Measurements from ENCODE around the gene ADRM1.

ADRM1 gene

GRCh38 chr20:62355516-62355877, 52.7 kb downstream of the ADRM1 start:
- no peak for TF ChIP-seq CTCF (IDR thresholded peaks at IDR 0.05; ENCODE audit: low read depth, low read length)
- no peak for DNase-seq (ENCODE audit: extremely low read depth, low read depth)

GRCh38 chr20:62355878-62356588, 53.2 kb downstream of the ADRM1 start:
- DNase-seq (ENCODE audit: extremely low read depth, low read depth) = no peak
- no peak for TF ChIP-seq CTCF (IDR thresholded peaks at IDR 0.05; ENCODE audit: low read depth, low read length)

- no peak for TF ChIP-seq CTCF (IDR thresholded peaks at IDR 0.05; ENCODE audit: low read depth, low read length)
- DNase-seq (ENCODE audit: extremely low read depth, low read depth) = no peak
These were observed 53.9 kb downstream of the ADRM1 start for GRCh38 chr20:62356589-62357186.

- no peak for DNase-seq (ENCODE audit: extremely low read depth, low read depth)
- no peak for TF ChIP-seq CTCF (IDR thresholded peaks at IDR 0.05; ENCODE audit: low read depth, low read length)
These were observed 54.4 kb downstream of the ADRM1 start for GRCh38 chr20:62357187-62357667.

GRCh38 chr20:62357681-62358080, 54.9 kb downstream of the ADRM1 start:
- TF ChIP-seq CTCF (IDR thresholded peaks at IDR 0.05; ENCODE audit: low read depth, low read length) = no peak
- DNase-seq (ENCODE audit: extremely low read depth, low read depth) = no peak
